ENCODE measurements around the gene KRT13.

The KRT13 gene

DNA sequence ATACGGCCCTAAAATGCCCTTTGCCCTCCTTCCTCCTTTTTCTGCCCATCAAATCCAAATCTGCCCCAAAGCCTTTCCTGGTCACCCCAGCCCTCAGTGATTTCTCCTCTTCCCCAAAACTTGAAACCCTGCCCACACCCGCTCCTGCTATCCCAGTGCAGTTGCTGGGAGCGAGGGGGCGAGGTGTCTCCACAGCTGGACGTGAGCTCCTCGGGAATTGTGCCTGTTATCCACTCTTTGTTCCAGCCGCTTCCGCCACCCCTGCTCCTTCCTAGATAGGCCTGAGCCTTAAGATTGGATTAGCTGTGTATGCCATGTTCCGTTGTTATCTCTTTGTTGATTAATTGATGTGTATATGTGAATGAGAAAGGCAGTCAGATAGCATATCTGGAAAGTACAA lies 21.9 kb downstream of the KRT13 start:
- no peak overlapping the region for H3K4me3 ChIP-seq (ENCODE audit: low read length)

DNA sequence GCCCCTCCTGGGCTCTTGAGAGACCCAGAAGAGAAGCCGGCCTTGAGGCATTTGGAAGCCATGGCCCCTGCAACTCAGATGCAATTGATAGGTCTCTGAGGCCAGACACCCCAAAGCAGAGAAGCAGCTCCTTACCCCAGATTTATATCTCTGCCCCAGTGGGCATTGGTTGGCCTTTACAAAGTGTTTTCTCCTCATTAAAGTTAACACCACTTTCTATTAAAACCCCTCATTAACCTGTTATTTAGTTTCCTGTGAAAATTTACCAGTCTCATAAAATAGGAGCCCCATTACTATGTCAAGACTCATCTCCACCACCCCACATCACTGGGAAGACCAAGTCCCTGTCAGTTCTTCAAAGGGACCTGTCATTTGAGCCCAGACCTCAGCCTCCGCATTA lies 24.4 kb downstream of the KRT13 start, which contains the start of gene KRT35:
KRT35 (minus strand) TSS at position 116 of the 400 bp plus-strand sequence; CDS start at position 62, 54 bp downstream.
- H3K4me3 ChIP-seq (ENCODE audit: low read length), result no peak within 1 kb of the TSS
- no peak for DNase-seq (ENCODE audit: low read depth, low spot score)

More for the DNA sequence above, 21.9 kb downstream of the KRT13 start:
- DNase-seq (ENCODE audit: low read depth, low spot score), result no peak

DNA sequence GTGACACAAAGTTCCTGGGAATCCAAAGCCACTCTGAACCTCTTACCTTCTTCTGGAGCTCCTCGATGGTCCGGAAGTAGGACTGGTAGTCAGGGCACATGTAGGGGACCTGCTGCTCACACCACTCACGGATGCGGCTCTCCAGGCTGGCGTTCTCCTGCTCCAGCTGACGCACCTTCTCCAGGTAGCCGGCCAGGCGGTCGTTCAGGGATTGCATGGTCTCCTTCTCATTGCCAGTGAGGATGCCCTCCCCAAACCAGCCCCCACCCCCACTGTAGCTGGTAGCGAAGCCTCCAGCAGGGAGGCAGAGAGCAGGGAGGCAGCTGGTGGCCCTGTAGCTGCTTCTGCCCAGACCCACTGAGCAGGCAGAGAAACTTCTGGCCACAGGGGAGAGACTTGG lies 24.8 kb downstream of the KRT13 start:
- H3K4me3 ChIP-seq (ENCODE audit: low read length), result no peak overlapping the region

DNA sequence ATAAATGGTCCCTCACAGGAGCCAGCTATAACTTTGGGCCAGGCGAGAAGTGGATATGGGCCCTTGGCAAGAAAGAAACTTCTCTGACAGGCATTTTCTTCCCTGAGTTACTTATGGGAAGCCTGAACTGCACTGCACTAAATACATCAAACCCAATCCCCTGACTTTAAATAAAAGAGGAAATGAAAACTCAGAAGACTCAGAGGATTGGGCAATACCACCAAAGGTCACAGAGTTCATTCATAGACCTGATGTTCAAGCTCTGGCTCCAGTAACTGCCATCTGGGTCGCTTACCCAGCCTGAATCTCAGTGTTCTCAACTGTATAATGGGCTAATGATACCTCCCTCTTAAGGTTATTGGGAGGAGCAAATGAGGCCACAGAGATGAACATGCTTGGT lies 25.3 kb downstream of the KRT13 start:
- no peak for DNase-seq (ENCODE audit: low read depth, low spot score)
- H3K4me3 ChIP-seq (ENCODE audit: low read length), result no peak overlapping the region

More for the DNA sequence above, 24.8 kb downstream of the KRT13 start:
- no peak for DNase-seq (ENCODE audit: low read depth, low spot score)

DNA sequence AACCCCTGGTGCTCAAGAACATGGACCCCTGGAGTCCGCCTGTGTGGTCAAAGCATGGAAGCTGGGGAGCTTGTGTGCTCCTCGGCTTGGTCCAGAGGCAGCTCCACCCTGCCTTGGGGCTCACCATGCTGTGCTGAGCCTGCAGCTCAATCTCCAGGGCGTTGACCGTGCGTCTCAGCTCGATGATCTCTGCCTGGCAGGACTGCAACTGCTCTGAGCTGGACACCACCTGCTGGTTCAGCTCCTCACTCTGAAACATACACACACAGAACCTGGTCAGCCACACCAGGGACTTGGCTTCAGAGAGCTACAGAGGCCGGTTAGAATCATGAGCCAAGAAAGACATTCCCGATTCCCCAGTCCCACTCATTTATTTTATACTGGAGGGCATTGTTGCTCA lies 27.2 kb downstream of the KRT13 start:
- H3K4me3 ChIP-seq (ENCODE audit: low read length), result no peak overlapping the region
- no peak for DNase-seq (ENCODE audit: low read depth, low spot score)

DNA sequence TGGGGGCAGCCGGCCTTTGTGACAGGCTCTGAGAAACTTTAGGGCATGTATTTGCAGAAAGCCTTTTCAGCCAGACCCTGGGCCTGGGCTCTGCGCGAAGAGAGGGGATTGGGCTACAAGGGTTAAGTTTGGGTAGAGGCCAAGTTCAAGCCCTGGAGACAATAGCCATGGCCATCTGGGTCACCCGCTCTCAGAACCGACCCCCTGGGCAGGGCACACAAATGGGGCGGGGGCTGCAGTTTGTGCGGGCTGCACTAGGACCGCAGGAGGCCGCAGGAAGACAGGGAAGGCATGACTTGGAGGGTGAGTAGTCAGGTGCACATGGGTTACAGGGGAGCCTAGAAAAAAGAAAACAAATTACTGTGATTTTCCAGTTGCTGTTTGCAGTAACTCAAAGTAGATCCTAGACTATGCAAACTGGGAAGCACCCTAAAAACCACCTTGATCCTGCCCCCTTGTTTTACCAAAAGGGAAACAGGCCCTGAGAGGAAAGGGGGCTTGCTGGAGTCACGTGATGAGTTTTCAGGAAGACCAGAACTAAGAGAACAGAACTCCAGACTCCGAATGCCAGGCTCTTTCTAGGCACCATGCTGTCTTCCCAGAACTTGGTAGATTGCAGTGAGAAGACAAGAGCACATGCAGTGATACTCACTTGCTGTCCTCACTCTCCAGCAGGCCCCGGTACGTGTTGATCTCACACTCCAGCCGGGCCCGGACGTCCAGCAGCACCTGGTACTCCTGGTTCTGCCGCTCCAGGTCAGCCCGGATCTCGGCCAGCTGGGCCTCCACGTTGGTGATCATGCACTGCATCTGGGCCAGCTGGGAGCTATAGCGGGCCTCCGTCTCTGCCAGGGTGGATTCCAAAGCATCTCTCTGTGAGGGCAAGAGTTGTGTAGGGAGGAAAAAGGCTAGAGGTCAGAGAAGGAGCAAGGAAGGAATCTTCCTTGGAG lies 28.3 kb downstream of the KRT13 start:
- DNase-seq (ENCODE audit: low read depth, low spot score), result no peak
- H3K4me3 ChIP-seq (ENCODE audit: low read length), result no peak overlapping the region

DNA sequence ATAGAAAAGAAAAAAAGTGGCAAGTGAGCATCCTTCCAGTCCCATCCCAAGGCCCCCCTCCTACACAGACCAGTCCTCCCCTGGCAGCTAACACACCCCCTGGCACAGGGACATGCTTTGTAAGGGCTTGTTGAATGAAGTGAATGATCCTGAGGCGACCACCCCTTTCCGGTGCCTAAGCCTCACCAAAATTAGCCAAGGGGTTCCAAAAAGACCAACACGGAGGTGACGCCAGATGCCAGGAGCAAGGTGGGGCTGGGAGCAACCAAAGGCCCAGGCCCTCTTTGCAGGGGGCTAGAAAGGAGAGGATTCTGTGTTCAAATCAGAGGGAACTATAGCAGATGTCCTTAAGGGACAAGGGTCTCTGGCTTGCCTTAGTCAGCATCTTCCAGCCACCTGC lies 30.0 kb downstream of the KRT13 start:
- DNase-seq (ENCODE audit: low read depth, low spot score), result no peak

DNA sequence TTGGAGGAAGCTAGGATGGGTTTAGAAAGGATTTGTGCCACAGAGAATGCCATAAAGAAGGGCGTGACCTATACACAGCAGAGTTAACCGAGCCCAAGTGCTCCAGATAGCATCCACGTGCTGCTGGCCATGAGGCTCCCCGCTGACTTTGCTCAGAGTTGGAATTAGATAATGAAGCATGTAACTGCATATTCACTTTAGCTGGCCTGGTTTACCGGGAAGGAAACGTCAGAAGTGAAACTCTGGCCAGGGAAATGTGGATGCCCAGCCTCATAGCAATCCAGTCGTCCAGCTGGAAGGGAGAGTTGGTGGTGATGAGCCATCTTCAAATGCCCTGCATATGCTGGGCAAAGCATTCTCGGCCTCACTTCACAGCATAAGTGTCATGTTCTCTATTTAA lies 30.5 kb downstream of the KRT13 start:
- no peak for DNase-seq (ENCODE audit: low read depth, low spot score)
- H3K4me3 ChIP-seq (ENCODE audit: low read length), result no peak overlapping the region

More for the DNA sequence above, 30.0 kb downstream of the KRT13 start:
- H3K4me3 ChIP-seq (ENCODE audit: low read length), result no peak overlapping the region

DNA sequence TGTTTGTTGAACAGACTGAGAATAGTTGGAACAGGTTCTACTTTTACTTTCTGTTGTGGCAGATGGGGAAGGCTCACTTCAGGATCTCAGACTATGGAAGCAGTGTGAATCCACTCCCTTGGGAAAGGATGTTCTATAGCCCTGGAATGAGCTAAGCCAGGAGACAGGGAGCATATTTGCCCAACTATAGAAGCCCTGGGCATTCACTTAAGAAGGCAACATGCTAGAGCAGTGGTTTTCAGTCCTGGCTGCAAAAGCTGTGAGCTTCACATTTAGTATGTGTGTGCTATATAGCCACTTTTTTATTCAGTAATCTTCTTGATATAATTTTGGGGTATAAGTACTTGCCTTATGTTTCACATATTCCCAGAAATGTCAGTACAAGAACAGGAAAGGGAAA lies 37.1 kb downstream of the KRT13 start:
- no peak for DNase-seq (ENCODE audit: low read depth, low spot score)
- no peak overlapping the region for H3K4me3 ChIP-seq (ENCODE audit: low read length)

DNA sequence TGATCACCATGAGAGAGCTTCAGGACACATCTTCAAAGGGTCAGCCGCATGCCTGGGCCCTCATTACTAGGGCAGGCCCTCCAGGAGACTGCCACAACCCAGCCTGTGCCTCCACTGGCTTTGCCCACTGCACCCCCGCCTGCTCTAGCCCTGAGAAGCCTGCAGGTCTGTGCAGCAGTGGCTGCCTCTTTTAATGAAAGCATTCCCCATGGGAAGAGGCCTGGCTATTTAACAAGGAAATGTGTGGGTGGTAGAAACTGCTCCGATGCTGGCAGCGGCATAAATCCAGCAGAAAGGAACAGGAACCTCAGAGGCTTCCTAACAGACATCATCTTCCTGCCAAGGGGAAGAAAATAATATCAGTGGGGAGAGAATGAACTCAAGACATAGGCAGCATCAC lies 37.9 kb downstream of the KRT13 start:
- no peak for DNase-seq (ENCODE audit: low read depth, low spot score)
- no peak overlapping the region for H3K4me3 ChIP-seq (ENCODE audit: low read length)

DNA sequence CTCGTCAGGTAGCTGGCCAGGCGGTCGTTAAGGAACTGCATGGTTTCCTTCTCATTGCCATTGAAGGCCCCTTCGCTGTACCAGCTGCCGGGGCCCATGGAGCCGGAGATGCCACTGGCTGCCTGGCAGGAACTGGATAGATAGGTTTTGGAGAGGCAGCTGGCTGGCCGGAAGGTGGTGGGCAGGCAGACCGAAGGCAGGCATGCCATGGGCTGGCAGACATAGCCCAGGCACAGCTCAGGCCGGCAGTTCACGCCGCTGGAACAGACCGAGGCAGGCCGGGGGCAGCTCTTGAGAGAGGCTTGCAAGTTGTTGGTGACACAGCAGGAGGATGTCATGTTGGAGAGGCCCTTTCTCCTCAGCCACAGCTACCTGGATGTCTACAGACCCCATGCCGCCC lies 38.4 kb downstream of the KRT13 start, which contains the start of gene KRT32:
KRT32 (minus strand) TSS at position 399 of the 400 bp plus-strand sequence; CDS start at position 338, 61 bp downstream.
- no peak for DNase-seq (ENCODE audit: low read depth, low spot score)
- no peak within 1 kb of the TSS for H3K4me3 ChIP-seq (ENCODE audit: low read length)

DNA sequence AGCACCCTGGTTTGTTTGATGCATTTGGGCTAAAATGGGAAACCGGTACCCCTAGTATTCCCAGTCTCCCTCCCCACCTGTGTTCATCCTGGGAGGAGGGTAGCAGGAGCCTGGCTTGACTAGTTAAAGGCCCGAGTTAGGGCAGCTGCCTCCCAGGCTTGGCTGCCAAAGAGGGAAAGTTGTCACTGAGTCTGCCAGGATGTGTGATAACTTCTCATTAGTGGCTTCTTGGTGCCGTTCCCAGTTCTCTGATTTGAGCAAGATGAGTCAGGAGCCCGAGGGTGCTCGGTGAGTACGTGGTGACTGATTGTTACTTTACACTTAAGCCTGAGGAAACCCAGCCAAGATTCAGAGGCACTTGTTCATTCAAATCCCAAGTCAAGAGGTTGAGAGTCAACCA lies 40.7 kb downstream of the KRT13 start:
- no peak overlapping the region for H3K4me3 ChIP-seq (ENCODE audit: low read length)
- no peak for DNase-seq (ENCODE audit: low read depth, low spot score)

DNA sequence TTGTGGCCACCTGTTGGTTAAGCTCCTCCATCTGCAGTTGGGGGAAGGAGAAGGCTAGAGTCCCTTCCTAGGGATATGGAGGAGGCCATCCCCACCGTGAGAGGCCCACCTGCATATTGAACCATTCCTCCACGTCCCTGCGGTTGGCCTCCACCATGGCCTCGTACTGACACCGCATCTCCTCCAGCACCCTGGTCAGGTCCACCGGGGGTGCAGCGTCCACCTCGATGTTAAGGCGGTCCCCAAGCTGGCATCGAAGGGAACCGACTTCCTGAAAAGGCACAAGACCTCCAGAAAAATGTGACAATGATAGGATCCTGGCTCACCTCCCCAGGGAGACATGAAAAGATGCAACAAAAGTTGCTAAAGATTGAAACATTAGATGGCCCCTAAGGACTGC lies 41.2 kb downstream of the KRT13 start:
- no peak for DNase-seq (ENCODE audit: low read depth, low spot score)
- no peak overlapping the region for H3K4me3 ChIP-seq (ENCODE audit: low read length)

DNA sequence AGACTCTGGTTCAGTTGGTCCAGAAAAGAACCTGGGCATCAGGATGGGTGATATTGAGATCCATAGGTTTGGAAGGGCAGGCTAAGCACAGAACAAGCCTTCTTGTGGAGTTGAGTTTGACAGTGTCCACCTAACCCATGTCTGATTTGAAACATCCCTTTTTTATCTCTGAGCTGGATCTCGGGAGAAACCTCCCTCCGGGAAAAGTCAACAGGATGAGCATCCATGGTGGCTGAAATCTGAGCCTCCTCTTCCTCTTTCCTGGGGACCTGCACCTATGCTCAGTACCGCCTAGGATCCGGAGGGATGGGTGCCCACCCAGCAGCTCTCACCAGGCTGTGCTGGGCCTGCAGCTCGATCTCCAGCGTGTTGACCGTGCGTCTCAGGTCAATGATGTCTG lies 41.7 kb downstream of the KRT13 start:
- no peak overlapping the region for H3K4me3 ChIP-seq (ENCODE audit: low read length)
- no peak for DNase-seq (ENCODE audit: low read depth, low spot score)

DNA sequence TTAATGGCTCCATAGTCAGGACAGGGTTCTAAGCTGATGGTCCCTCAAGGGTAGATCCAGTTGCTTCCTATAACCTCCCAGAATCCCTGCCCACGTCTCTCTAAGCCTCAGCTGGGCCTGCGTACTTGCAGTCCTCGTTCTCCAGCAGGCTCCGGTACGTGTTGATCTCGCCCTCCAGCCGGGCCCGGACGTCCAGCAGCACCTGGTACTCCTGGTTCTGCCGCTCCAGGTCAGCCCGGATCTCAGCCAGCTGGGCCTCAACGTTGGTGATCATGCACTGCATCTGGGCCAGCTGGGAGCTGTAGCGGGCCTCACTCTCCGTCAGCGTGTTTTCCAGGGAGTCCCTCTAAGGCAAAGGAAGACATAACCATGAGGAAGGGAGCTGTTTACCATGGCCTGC lies 42.7 kb downstream of the KRT13 start:
- DNase-seq (ENCODE audit: low read depth, low spot score), result no peak
- H3K4me3 ChIP-seq (ENCODE audit: low read length), result no peak overlapping the region

DNA sequence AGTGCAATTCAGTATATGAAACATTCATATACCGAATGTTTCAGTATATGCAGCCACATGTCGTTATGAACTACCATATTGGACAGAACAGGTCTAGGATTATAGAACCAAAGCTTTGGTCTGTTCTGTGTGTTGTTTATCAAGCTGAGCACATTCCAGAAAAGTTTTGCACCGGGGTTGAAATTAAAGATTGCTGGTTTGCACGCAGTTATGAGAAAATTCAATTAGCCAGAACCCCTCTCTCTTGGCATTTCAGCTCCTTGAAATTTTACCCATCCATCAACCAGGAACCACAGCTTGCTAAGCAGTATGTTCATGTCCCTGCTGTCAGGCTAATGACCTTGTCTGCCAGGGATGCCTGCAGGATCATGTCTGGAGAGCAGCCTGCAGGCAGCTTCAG lies 47.7 kb downstream of the KRT13 start:
- H3K4me3 ChIP-seq (ENCODE audit: low read length), result no peak overlapping the region
- no peak for DNase-seq (ENCODE audit: low read depth, low spot score)

DNA sequence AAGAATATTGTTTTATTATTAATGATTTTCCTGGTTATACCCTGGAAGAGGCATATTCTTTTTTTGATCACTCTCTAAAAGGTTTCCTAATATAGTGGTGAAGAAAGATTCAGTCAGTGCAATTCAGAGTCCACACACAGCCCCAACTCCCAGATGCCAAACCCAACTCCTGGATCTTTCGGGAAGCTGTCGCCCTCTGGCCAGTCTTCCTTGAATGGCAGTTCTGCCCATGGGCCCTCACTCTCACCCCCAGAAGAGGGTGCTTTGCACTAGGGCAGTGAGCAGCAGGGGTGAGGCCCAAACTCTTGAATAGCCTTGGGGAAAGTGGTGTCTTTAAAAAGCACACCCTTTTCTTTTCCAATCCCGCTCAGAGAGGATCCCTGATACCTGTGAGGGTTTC lies 49.2 kb downstream of the KRT13 start:
- no peak for DNase-seq (ENCODE audit: low read depth, low spot score)
- no peak overlapping the region for H3K4me3 ChIP-seq (ENCODE audit: low read length)

DNA sequence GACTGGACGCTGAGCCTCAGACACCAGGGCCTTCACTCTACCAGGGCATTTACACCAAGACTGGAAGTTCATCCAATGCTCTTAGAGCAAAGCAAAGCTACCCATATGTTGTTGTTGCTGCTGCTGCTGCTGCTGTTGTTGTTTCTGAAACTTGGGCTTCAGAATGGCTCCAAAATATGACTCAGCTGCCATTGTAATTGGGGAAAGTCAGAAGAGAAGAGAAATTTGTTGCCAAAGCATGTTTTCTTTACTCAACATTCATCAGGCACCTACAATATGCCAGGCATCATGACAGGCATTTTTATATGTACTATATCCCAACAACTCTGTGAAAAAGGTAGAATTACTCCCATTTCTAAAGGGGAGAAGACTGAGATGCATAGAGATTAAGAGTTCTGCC lies 50.2 kb downstream of the KRT13 start:
- DNase-seq (ENCODE audit: low read depth, low spot score), result no peak
- H3K4me3 ChIP-seq (ENCODE audit: low read length), result no peak overlapping the region

DNA sequence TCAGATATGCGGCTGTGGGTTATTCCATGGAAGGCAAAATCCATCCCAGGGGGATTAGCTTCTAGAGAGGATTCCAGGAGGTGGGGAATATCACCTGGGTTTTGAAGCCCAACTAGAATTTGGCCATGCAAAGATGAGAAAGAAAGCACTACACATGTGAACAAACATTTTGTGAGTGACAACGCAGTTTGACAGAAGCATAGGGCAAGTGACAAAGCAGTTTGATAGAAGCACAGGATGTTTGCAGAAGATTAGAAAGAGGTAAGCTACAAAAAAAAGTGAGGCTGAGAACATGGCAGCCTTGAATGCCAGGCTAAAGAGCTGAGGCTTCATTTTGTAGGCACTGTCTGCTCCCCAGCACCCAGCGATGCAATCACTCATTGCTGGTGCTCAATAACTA lies 52.3 kb downstream of the KRT13 start:
- DNase-seq (ENCODE audit: low read depth, low spot score), result no peak
- H3K4me3 ChIP-seq (ENCODE audit: low read length), result no peak overlapping the region

DNA sequence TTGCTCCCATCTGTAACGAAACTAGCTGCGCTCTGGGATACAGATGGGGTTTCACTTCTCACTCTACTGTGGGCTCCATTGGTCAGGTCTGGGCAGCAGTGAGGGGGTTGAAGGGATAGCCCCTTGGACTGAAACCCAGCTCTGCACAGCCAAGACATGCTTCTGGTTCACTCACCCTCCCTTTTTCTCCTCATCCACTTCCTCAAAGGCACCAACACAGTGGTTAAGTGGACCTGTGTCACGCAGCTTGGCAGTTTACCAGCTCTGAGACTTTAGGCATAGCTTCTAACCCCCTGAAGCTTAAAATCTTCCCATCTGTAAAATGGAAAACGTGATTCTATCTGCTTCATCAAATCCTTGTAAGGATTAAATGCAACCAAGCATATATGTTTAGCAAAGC lies 53.1 kb downstream of the KRT13 start:
- DNase-seq (ENCODE audit: low read depth, low spot score), result no peak
- no peak overlapping the region for H3K4me3 ChIP-seq (ENCODE audit: low read length)

All from Jurkat, Clone E6-1 (cell line).